Loucy (cell line): Measurements from ENCODE around the gene GPR152.

Experiments
- H2AFZ ChIP-seq: fragments of 200-600 bp; sonication (generic); 2 replicates; pipeline ENCODE4 v1.6.0; 2016; ENCODE audit warnings: antibody characterized with exemption, mild to moderate bottlenecking, low read length, moderate library complexity
- H3F3A ChIP-seq: fragments of 200-600 bp; 2 replicates; pipeline ENCODE4 v1.6.0; 2016; ENCODE audit warnings: antibody characterized with exemption, low read depth, mild to moderate bottlenecking
- H3K27me3 ChIP-seq: fragments of 200-600 bp; sonication (generic); 2 replicates; pipeline ENCODE4 v1.6.1; 2014; ENCODE audit warnings: low read length, mild to moderate bottlenecking; ENCODE audit not compliant: insufficient read depth, poor library complexity, severe bottlenecking
- H3K36me3 ChIP-seq: fragments of 200-600 bp; sonication (generic); 2 replicates; pipeline ENCODE4 v1.6.1; 2016; ENCODE audit warnings: low read length; ENCODE audit not compliant: insufficient read depth
- H3K4me1 ChIP-seq: fragments of 200-600 bp; sonication (generic); 2 replicates; pipeline ENCODE4 v1.5.1; 2014; ENCODE audit warnings: low read length, mild to moderate bottlenecking; ENCODE audit not compliant: insufficient read depth, poor library complexity, severe bottlenecking
- H3K4me2 ChIP-seq: fragments of 200-600 bp; sonication (generic); 2 replicates; pipeline ENCODE4 v1.6.0; 2014; ENCODE audit warnings: antibody characterized with exemption, low read length, low read depth, mild to moderate bottlenecking; ENCODE audit not compliant: poor library complexity, severe bottlenecking
- H3K4me3 ChIP-seq: fragments of 200-600 bp; sonication (generic); 2 replicates; pipeline ENCODE4 v1.5.1; 2014; ENCODE audit warnings: low read length, mild to moderate bottlenecking, mixed read lengths; ENCODE audit not compliant: poor library complexity, severe bottlenecking
- H3K79me2 ChIP-seq: fragments of 200-600 bp; sonication (generic); 2 replicates; pipeline ENCODE4 v1.6.1; 2014; ENCODE audit warnings: low read length; ENCODE audit not compliant: insufficient read depth
- H3K9ac ChIP-seq: fragments of 200-600 bp; sonication (generic); 2 replicates; pipeline ENCODE4 v1.6.0; 2014; ENCODE audit warnings: mild to moderate bottlenecking, low read depth, low read length, moderate library complexity; ENCODE audit not compliant: poor library complexity, severe bottlenecking
- H3K9me2 ChIP-seq: fragments of 200-600 bp; sonication (generic); replicated peaks from 2 replicates; pipeline ENCODE4 v1.6.1; 2016; ENCODE audit warnings: low read depth, low read length, mixed read lengths
- H3K9me3 ChIP-seq: fragments of 200-600 bp; sonication (generic); 2 replicates; pipeline ENCODE4 v1.6.1; 2014; ENCODE audit warnings: mild to moderate bottlenecking, antibody characterized with exemption, low read length, low read depth; ENCODE audit not compliant: insufficient read depth
- H4K20me1 ChIP-seq: fragments of 200-600 bp; sonication (generic); 2 replicates; pipeline ENCODE4 v1.6.0; 2014; ENCODE audit warnings: antibody characterized with exemption, low read length, mild to moderate bottlenecking; ENCODE audit not compliant: insufficient read depth, poor library complexity, severe bottlenecking
- CTCF ChIP-seq: fragments of 200-600 bp; sonication (generic); conservative IDR thresholded peaks from 2 replicates; pipeline ENCODE4 v1.5.1; 2014; ENCODE audit warnings: mild to moderate bottlenecking, antibody characterized with exemption, low read length
- EZH2phosphoT487 ChIP-seq: fragments of 200-600 bp; IDR thresholded peaks from 2 replicates; pipeline ENCODE4 v1.6.1; 2018; ENCODE audit warnings: antibody characterized with exemption, mild to moderate bottlenecking, moderate library complexity, borderline replicate concordance

Gene GPR152

GRCh38 chr11:67500484-67500821 is 47.9 kb upstream of the GPR152 start:
- H3K4me1 ChIP-seq, result peaks cover 26% of the 10 kb centered on the region
- no peak overlapping the region for H2AFZ ChIP-seq
- H3K79me2 ChIP-seq, result peaks cover 23% of the 10 kb centered on the region
- H3K9me2 ChIP-seq, result no peaks in the 10 kb centered on the region
- peaks cover 11% of the 10 kb centered on the region for H4K20me1 ChIP-seq
- peaks cover 4% of the 10 kb centered on the region; the same call in 1 of the 2 replicates for H3K36me3 ChIP-seq
- peak overlapping the region; percentile 53 for H3K4me2 ChIP-seq
- peak overlapping the region; percentile 46 for H3K9ac ChIP-seq
- no peaks in the 10 kb centered on the region for H3K27me3 ChIP-seq
- peaks cover 1% of the 10 kb centered on the region for H3F3A ChIP-seq
- no peak overlapping the region for H3K4me3 ChIP-seq
- no peaks in the 10 kb centered on the region for H3K9me3 ChIP-seq
- TF ChIP-seq EZH2phosphoT487 (no peak), CTCF (no peak)

DNA sequence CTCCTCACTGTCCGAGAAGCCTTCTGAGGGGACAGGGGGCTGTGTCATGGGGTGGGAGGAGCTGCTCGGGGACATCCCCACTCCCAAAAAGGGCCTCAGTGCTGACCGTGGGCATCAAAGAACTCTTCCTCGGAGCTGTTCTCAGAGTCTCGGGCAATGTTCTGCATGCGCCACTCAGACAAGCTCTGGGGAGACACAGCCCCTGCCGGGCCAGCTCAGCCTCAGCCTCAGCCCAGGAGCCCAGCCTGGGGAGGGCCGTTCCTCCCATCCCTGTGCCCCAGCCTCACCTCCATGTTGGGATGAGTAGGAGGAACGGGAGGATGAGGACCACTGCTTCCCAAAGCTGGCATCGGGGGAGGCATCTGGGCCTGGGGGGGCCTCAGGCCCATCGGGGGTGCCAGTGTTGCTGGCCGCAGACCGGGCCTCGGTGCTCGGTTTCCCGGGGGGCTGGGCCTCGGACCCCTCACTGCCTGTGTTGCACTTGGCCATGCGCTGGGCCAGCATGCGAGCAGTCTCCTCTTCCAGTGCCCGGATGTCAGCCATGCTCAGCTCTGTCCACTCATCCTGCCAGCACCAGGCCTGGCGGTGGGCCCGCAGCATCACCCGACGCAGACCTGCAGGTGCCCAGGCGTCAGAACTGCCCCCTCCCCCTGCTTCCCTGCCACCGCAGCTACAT is 47.4 kb upstream of the GPR152 start:
- Histone ChIP-seq H3K9ac (no peak overlapping the region), H3K27me3 (no peaks in the 10 kb centered on the region), H4K20me1 (peaks cover 10% of the 10 kb centered on the region), H3K9me3 (no peaks in the 10 kb centered on the region), H3K4me2 (peak overlapping the region; percentile 53), H3K4me3 (no peak overlapping the region), H3F3A (no peaks in the 10 kb centered on the region), H3K36me3 (peaks cover 4% of the 10 kb centered on the region; the same call in 1 of the 2 replicates), H3K4me1 (peaks cover 24% of the 10 kb centered on the region), H2AFZ (no peak overlapping the region), H3K9me2 (no peaks in the 10 kb centered on the region), H3K79me2 (peaks cover 23% of the 10 kb centered on the region)
- TF ChIP-seq EZH2phosphoT487 (no peak), CTCF (no peak)

- Histone ChIP-seq H3K4me2 (no peak overlapping the region), H3K79me2 (peaks cover 12% of the 10 kb centered on the region), H3K9me3 (no peaks in the 10 kb centered on the region), H4K20me1 (peaks cover 5% of the 10 kb centered on the region), H3K4me1 (peaks cover 17% of the 10 kb centered on the region), H3F3A (no peaks in the 10 kb centered on the region), H2AFZ (no peak overlapping the region), H3K27me3 (no peaks in the 10 kb centered on the region), H3K9ac (no peak overlapping the region), H3K36me3 (peaks cover 4% of the 10 kb centered on the region; the same call in 1 of the 2 replicates), H3K4me3 (no peak overlapping the region), H3K9me2 (no peaks in the 10 kb centered on the region)
- TF ChIP-seq CTCF, result no peak
- no peak for TF ChIP-seq EZH2phosphoT487
Observed at GRCh38 chr11:67498544-67498972, 46.0 kb upstream of the GPR152 start.
